Stimulated activated CD8-positive, alpha-beta memory T cell treated with anti-CD3 and anti-CD28 coated beads, Interleukin-7, amount 100 ng/mL, for 24 hours (primary cell): ENCODE results near the gene DSC3.

Source experiments
- DNase-seq: peaks from one replicate; pipeline ENCODE4 v3.0.0-alpha.2; 2020; ENCODE audit warnings: low read depth

Gene DSC3

DNA sequence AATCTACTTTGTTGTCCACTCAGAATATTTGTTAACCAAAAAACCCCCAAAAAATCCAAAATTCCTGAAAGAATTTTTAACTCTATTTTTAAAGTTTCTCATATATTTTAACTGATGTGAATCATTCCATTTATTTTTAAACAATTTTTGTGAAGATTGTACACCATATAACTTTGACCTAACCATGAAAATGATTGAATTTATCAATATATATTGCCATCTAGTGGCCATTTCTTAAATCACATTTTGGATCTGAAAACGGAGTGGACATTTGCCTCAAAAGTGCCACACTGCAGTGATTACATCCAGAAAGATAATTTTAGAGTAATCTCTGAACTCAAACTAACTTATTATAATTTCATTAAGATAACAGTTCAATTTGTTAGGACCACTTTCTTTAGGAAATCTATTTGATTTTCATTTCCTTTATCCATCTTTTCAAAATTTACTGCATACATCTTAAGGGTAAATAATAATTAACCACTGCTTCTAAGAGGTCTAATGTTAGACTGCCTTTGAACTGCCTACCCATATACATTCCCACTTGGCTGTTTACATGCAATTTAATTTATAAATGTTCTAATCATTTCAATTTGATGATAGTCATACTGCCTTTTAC, 71.1 kb downstream of the DSC3 start:
- DNase-seq, result no peak

DNA sequence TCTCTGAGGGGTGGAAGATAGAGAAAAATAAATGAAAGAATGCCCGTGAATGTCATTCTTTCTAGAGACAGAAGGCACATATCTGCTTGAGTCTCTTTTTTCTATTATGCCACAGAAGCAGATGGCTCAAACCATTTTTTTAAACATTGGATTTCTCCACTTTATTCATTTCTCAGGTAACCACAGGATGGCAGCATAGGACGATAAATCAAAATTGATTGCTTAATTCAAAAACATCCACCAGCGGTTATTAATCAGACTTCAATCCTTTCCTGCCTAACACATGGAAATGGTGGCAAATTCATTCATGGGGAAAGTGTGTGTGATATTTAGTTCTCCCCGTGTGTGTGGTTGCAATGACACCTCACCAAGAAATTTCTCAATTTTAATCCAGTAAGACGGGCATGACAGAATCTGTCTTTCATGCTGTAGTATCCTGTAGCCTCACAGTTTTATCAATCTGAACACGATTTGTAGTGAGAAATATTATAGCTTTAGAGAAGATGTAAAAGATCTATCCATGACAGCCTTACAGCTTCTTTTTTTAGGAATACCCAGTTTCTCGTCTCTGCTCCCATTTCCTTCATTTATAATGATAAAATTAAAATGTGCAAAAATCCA, 72.2 kb downstream of the DSC3 start:
- no peak for DNase-seq

DNA sequence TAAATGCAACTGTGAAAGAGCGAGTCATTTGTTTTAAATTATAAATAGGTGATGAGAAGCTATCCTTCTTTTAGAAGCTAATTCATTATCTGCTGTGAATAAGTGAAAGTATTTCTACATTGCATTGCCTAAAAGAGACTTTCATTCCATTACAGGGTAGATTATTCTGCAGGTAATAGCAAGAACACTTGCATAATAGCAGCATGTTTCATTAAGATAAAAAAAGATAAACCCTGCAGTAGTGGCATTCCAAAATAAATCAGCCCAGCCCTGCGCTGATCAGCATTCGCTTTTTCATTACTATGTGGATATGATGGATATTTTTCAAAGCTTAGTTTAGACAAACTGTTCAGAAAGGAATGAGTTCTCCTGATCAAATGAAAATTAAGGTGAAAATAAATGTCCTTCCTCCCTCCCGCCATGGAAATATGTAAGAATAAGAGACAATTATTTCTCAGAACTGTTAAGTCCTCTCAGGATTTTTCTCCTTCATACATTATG, 72.8 kb downstream of the DSC3 start:
- no peak for DNase-seq

DNA sequence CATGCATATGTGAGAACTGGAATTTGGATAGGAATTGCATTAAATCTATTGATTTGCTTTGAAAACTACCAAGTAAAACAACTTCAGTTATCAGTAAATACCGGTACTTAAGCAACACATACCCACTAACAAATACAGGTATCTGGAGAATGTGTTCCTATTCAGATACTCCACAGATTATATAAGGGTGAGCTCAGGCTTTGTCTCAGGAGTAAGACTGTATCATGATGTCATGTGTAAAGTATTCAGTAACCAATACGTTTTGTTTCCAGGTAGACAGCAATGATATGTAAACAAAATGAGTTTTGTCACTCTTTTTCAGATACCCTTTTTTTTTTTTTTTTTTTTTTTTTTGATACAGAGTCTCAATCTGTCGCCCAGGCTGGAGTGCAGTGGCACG, 74.8 kb downstream of the DSC3 start:
- DNase-seq, result no peak

DNA sequence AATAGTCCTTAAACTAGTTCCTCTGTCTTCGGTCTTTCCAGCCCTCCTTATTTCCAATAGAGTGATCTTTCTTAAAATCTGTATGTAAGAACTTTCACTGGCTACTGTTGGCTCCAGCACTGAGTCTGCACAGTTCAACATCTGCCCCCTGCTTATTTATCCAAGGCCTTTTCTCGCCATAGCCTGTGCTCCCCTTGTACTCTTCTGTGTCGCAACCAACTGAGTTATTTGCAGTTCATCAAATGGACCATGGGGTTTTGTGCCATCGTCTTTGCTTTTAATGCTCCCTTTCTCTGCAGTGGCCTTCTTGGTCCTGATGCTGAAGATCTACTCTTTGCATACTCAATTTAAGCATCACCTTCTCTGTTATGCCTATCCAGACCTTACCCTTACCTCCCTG, 77.3 kb downstream of the DSC3 start:
- no peak for DNase-seq

DNA sequence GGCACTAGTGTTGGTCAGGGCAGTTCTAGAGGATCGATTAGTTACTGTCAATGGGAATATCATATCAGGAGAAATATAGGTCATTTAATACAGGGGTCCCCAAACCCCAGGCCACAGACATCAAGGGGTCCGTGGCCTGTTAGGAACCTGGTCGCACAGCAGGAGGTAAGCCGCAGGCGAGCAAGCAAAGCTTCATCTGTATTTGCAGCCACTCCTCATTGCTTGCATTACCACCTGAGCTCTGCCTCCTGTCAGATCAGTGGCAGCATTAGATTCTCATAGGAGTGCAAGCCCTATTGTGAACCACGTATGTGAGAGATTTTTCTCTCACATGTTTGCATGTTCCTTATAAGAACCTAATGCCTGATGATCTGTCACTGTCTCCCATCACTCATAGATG, 81.9 kb downstream of the DSC3 start:
- no peak for DNase-seq

DNA sequence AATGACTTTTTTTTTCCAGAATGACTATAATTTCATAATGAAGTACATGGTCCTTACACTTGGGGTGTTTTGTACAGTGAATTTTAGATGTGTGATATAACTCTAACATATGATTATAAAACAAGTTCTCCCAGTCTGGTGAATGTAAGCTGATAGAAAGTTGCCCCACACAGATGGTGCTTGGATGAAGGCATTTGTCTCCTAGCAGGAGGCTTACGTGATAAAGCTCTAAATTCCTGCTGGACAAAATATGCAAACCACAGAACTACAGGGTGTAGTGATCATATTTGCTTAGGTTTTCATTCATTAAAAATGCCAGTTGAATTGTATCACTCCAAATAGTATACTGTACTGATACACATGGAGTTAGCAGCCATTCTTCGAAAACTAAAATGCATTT, 85.5 kb downstream of the DSC3 start:
- DNase-seq, result no peak

DNA sequence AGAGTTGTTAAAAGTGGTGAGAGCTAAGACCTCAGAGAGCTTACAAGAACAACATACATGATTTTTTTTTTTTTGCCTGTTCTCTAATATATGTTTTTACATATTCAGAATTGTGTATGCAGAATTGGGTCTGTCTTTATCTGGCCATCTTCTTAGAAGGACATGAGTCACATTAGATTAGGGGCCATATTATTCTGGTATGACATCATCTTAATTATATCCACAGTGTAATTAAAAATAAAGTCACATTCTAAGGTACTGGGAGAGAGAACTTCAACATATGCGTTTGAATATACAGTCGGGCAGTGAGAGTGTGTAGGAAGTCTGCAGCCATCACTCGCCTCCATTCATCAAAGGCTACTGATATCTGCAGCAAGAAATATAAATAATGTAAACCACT, 88.3 kb downstream of the DSC3 start:
- DNase-seq, result no peak

DNA sequence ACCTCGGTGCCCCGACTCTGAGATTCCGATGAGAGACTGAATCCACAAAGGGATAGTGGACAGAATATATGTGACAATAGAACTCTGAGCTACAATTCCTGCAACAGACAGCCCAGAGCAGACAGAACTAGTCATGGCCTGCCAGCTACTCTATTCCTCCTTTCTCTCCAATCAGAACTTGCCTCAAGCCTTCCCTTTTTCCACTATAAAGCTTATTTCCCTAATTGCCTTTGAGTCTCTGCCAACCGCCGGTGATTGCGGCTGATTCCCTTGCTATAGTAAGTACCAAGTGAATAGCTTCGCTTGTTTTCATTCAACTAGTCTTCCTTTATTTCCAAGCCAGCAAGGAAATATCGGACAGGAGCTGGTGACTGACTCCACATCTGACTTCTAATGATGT, 96.8 kb downstream of the DSC3 start:
- DNase-seq, result no peak

DNA sequence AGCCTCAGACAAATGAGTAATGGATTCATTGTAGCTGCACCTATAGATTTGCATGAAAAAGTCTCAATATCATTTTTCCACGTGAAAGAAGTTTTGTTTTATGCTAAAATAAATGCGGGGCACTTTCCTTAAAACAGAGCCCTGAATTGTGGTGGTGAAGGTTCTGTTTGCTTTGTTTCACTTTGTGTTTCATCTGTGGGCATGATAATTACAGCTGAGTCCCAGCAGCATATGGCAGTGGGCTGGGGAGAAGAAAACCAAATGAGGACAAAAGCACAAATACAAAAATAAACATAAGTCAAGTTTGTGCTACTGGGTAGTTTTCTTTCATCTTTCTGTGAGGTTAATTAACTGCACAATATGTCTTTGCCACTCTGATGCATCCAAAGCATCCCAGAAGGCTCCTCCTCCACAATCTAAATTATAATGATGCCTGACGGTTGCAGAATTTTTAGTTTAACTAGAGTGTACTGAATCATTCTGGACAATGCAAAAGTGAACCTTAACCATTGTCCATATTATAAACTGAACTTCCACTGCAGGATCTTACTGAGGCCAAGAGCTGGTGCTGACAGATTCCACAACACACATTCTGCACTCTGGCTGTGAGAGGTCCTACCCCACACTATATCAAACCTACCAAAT, 97.6 kb downstream of the DSC3 start:
- DNase-seq, result no peak

DNA sequence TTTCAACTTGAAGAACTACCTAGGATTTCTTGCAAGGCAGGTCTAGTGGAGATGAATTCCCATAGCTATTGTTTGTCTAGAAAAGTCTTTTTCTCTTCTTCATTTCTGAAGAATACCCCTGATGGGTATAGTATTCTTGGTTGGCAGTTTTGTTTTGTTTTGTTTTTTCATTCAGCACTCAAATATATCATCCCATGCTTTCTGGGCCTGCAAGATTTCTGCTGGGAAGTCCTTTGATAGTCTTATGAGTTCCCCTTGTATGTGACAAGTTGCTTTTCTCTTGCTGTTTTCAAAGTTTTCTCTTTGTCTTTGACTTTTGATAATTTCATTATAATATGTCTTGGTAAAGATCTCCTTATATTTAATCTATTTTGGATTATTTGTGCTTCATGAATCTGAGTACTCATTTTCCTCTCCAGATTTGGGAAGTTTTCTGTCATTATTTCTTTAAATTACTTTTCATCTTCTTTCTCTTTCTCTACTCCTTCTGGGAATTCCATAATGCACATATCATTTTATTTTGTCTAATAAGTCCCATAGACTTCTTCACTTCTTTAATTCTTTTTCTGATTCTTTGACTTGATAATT, 101.5 kb downstream of the DSC3 start:
- no peak for DNase-seq
